ENCODE data around the gene RFT1. TPM values are rescaled to one million over a fixed set of nuclear protein-coding genes. Genes with fewer than 3 reads are reported as not detected.

RFT1 gene
- total RNA-seq, 2 experiments from 2014 or later = 49.3 to 50.7 TPM

- Mint-ChIP-seq H3K4me3 (no peak overlapping the region), H3K27me3 (no peaks in the 10 kb centered on the region), H3K9me3 (no peaks in the 10 kb centered on the region), H3K27ac (no peak overlapping the region), H3K4me1 (peaks cover 64% of the 10 kb centered on the region), H3K36me3 (peaks cover 8% of the 10 kb centered on the region)
- no peak for DNase-seq
Observed at GRCh38 chr3:53040351-53040820, 89.8 kb downstream of the RFT1 start.

- no peak overlapping the region for H3K4me3 Mint-ChIP-seq
- H3K9me3 Mint-ChIP-seq = no peaks in the 10 kb centered on the region
- H3K36me3 Mint-ChIP-seq = peaks cover 6% of the 10 kb centered on the region
- H3K4me1 Mint-ChIP-seq = peaks cover 62% of the 10 kb centered on the region
- no peaks in the 10 kb centered on the region for H3K27me3 Mint-ChIP-seq
- DNase-seq = no peak
- no peak overlapping the region for H3K27ac Mint-ChIP-seq
Observed at GRCh38 chr3:53039376-53039752, 90.9 kb downstream of the RFT1 start.

- Mint-ChIP-seq H3K4me3 (no peak overlapping the region), H3K27me3 (no peaks in the 10 kb centered on the region), H3K27ac (no peak overlapping the region), H3K36me3 (peaks cover 6% of the 10 kb centered on the region), H3K4me1 (peaks cover 57% of the 10 kb centered on the region), H3K9me3 (no peaks in the 10 kb centered on the region)
- no peak for DNase-seq
Observed at GRCh38 chr3:53038679-53039375, 91.4 kb downstream of the RFT1 start.

Other genes starting within 250 kb of the RFT1 start
- 10 to 100 TPM; 23.6 to 30.0 TPM for gene STIMATE, start 232.9 kb downstream of the RFT1 start, total RNA-seq
- gene SFMBT1, start 84.4 kb downstream of the RFT1 start, total RNA-seq = 10 to 100 TPM; 19.7 to 21.9 TPM
- 10 to 100 TPM; 16.5 to 17.5 TPM for gene PRKCD, start 30.8 kb upstream of the RFT1 start, total RNA-seq
- gene TKT, start 125.6 kb upstream of the RFT1 start, total RNA-seq = 100 to 1,000 TPM; 285 to 287 TPM
- 10 to 100 TPM; 33.1 to 36.1 TPM for gene DCP1A, start 217.1 kb upstream of the RFT1 start, total RNA-seq